WI38 (cell line): ENCODE measurements around the gene CAPN1.
A peak's percentile ranks its signal among the peaks of the same experiment; 100 is the strongest.
"Not testable (repeated sequence)": the region's sequence is repeated elsewhere in the genome, so short reads cannot be mapped to it uniquely, and the experiment has no call there.

Source experiments
- H3K4me3 ChIP-seq: 2 replicates; pipeline ENCODE4 v1.5.1; 2011; ENCODE audit warnings: low read depth, mild to moderate bottlenecking, control low read depth, low read length
- TF ChIP-seq, protein P1 (sequence below): IDR thresholded peaks from 2 replicates; pipeline ENCODE4 v1.5.1; 2012; ENCODE audit warnings: low read depth, mild to moderate bottlenecking, control low read depth, low read length

Gene CAPN1

DNA sequence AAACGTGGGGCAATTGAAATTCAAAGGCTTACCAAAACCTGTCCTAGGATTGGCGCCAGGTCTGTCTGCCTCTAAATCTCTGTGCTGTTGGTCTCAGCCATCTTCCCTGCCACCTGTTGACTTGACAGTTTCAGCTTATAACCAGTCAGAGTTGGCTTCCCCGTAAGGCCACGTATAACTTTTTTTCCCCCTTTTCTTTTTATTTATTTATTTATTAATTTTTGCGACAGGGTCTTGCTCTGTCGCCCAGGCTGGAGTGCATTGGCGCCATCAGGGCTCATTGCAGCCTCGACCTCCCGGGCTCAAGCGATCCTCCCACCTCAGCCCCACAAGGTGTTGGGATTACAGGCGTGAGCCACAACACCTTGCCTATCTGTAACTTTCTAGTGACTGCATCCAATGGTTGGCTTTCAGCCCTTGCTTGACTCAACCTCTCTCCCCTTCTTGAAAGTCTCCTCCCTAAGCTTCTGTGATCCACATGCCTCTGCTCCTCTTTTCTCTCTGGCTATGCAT is 46.0 kb upstream of the CAPN1 start:
- peak overlapping the region; percentile 97 for H3K4me3 ChIP-seq
- TF ChIP-seq, protein P1, sequence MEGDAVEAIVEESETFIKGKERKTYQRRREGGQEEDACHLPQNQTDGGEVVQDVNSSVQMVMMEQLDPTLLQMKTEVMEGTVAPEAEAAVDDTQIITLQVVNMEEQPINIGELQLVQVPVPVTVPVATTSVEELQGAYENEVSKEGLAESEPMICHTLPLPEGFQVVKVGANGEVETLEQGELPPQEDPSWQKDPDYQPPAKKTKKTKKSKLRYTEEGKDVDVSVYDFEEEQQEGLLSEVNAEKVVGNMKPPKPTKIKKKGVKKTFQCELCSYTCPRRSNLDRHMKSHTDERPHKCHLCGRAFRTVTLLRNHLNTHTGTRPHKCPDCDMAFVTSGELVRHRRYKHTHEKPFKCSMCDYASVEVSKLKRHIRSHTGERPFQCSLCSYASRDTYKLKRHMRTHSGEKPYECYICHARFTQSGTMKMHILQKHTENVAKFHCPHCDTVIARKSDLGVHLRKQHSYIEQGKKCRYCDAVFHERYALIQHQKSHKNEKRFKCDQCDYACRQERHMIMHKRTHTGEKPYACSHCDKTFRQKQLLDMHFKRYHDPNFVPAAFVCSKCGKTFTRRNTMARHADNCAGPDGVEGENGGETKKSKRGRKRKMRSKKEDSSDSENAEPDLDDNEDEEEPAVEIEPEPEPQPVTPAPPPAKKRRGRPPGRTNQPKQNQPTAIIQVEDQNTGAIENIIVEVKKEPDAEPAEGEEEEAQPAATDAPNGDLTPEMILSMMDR = no peak

DNA sequence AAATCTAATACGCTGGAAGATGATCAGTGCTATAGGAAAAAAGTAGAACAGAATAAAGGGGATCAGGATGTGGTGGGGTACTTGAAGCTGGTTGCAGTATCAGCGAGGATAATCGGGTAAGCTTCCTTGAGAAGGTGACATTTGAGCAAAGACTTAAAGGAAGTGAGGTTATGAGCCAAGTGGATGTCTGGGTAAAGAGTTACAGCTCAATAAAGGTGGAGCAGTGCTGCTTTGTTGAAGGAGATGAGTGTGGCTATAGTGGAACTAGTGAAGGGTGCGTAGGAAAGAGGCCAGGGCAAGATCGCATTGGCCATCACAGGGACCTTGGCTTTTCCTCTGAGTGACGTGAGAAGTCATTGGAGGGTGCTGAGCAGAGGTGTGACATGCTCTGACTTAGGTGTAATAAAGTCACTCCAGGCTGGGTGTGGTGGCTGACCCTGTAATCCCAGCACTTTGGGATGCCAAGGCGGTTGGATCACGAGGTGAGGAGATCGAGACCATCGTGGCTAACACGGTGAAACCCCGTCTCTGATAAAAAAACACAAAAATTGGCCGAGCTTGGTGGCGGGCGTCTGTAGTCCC is 45.1 kb upstream of the CAPN1 start:
- H3K4me3 ChIP-seq = no peak overlapping the region
- TF ChIP-seq, protein P1 = no peak

DNA sequence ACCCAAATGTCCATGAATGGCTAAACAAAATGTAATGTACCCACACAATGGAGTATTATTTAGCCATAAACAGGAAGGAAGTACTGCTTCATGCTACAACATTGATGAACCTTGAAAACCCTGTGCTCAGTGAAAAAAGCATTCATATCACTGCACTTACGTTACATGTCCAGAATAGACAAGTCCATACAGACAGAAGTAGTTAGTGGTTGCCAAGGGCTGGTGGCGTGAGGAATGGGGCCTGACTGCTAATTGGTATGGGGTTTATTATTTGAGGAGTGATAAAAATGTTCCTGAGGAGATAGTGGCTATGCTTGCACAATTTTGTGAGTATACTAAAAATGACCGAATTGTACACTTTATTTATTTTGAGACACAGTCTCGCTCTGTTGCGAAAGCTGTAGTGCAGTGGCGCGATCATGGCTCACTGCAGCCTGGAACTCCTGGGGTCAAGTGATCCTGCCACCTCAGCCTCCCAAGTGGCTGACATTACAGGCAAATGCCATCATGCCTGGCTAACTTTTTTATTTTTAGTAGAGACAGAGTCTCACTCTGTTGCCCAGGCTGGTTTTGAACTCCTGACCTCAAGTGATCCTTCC is 39.7 kb upstream of the CAPN1 start:
- H3K4me3 ChIP-seq = no peak overlapping the region
- TF ChIP-seq, protein P1 = no peak

DNA sequence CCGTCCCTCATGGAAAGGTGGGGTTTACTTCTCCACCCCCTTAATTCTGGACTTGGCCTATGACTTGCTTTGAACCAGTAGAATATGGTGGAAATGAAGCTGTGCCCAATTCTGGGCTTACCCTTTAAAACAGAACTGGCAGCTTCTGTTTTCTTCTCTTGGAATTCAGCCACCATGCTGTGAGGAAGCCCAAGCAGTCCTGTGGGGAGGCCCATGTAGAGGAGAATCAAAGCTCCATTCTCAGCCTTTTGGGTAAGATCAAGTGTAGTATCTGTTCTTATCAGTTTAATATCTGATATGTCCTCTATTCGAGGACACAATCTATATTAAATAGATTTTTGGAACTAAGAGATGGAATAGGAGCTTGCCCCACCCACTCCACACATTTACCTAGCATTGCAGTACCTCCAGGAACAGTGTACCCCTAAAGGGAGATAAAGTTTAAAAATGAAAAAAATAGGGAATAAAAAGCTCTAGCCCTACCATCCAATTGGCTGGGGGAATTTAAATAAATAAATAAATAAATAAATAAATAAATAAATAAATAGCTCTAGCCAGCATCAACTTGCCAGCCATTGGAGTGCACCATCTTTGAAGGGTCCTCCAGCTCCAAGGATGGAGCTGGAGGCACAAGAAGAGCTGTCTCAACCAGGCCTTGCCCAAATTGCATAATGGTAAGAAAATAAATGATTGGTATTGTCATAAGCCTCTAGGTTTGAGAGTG is 34.2 kb upstream of the CAPN1 start:
- TF ChIP-seq, protein P1 = no peak
- no peak overlapping the region for H3K4me3 ChIP-seq

DNA sequence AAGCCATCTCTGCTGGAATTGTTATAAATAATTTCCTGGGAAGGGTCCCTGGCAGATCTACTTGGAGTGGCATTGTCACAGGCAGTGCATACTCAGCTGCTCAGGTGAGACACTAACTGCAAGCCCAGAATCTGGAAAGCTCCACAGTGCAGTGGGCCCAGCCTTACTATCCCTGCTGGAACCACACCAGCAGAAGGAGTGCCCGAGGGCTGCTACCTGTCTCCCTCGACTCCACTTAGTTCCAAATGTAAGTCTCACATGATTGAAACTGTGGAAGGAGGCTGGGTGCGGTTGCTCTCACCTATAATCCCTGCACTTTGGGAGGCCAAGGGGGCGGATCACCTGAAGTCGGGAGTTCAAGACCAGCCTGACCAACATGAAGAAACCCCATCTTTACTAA is 33.1 kb upstream of the CAPN1 start:
- TF ChIP-seq, protein P1 = no peak
- H3K4me3 ChIP-seq = no peak overlapping the region

DNA sequence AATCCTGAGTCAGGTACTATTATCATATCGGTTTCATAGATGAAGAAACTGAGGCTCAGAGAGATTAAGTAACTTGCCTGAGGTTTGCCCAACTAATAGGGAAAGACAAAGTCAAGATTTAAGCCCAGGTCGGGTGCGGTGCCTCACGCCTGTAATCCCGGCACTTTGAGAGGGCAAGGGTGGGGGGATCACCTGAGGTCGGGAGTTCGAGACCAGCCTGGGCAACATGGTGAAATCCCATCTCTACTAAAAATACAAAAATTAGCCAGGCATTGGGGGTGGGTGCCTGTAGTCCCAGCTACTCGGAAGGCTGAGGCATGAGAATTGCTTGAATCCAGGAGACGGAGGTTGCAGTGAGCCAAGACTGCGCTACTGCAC is 31.6 kb upstream of the CAPN1 start:
- not testable (repeated sequence) for H3K4me3 ChIP-seq

DNA sequence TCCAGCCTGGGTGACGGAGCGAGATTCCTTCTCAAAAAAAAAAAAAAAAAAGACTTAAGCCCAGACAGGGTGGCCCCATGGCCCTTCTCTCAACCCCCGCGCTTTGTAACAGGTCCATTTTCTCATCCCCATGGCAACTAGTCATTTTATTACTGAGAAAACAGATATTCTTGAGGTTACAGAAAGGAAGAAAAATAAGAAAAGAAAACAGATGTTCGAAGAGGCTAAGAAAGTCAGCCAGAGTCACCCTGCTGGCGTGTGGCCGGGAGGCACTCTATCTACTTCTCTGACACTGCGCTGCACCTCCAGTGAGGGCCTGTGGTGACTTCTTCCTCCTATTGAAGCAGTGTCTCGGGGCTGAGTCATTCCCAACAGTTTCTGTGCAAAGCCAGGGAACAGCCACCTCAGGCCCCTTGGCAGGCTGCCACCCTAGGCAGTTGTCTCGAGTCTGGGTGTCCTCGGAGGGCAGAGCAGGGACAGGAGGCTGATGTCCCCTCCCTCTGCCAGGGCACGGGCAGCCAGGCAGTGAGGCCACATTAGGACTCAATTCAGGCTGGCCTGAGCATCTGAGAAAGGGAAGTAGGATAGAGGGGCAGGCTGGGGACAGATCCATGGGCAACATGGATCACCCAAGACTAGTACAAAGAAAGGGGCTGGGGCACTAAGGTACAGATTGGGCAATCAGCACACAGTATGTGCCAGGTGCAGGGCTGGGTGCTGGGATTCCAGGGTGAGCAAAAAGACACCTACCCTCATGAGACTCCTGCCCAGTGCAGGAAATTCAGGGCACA is 31.0 kb upstream of the CAPN1 start:
- H3K4me3 ChIP-seq = no peak overlapping the region
- TF ChIP-seq, protein P1 = no peak
